Coronary artery (tissue), 2 donors: ENCODE data around the gene ATP2C1.
A peak's percentile ranks its signal among the peaks of the same experiment; 100 is the strongest.

ENCODE experiments used
- DNase-seq: peaks from one replicate; pipeline ENCODE4 v3.0.0-alpha.2; 2017; ENCODE audit warnings: low spot score
- H3K27ac ChIP-seq, 2 donors: fragments of 200-600 bp; sonication (generic); one replicate each; pipeline ENCODE4 v1.5.1; 2016 to 2019
- H3K4me3 ChIP-seq: fragments of 200-600 bp; sonication (generic); 2 replicates; pipeline ENCODE4 v1.5.1; 2016; ENCODE audit warnings: mild to moderate bottlenecking, moderate library complexity
- TF ChIP-seq, protein P1 (sequence below): fragments of 200-600 bp; sonication (generic); IDR thresholded peaks from one replicate; pipeline ENCODE4 v1.5.1; 2019; ENCODE audit warnings: antibody characterized with exemption

The ATP2C1 gene

DNA sequence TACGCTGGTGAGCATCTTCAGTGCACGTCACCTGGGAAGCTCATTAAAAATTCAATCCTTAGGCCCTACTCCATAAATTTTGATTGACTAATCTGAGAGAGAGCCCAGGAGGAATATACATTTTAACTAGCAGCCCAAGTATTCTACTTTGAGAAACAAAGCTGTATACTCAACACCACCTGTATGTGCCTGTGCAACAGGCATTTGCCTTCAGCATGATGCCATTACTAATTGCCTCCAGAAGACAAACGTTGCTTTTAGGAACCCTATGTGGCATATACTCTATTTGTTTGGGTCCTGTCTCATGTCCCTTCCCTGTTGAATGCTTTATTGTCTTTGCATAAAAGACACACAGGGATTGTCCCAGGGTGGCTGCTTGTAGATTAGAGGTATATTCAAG is 125.1 kb downstream of the ATP2C1 start:
- no peak overlapping the region for H3K4me3 ChIP-seq
- TF ChIP-seq, protein P1, sequence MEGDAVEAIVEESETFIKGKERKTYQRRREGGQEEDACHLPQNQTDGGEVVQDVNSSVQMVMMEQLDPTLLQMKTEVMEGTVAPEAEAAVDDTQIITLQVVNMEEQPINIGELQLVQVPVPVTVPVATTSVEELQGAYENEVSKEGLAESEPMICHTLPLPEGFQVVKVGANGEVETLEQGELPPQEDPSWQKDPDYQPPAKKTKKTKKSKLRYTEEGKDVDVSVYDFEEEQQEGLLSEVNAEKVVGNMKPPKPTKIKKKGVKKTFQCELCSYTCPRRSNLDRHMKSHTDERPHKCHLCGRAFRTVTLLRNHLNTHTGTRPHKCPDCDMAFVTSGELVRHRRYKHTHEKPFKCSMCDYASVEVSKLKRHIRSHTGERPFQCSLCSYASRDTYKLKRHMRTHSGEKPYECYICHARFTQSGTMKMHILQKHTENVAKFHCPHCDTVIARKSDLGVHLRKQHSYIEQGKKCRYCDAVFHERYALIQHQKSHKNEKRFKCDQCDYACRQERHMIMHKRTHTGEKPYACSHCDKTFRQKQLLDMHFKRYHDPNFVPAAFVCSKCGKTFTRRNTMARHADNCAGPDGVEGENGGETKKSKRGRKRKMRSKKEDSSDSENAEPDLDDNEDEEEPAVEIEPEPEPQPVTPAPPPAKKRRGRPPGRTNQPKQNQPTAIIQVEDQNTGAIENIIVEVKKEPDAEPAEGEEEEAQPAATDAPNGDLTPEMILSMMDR: no peak
- H3K27ac ChIP-seq: no peak overlapping the region

DNA sequence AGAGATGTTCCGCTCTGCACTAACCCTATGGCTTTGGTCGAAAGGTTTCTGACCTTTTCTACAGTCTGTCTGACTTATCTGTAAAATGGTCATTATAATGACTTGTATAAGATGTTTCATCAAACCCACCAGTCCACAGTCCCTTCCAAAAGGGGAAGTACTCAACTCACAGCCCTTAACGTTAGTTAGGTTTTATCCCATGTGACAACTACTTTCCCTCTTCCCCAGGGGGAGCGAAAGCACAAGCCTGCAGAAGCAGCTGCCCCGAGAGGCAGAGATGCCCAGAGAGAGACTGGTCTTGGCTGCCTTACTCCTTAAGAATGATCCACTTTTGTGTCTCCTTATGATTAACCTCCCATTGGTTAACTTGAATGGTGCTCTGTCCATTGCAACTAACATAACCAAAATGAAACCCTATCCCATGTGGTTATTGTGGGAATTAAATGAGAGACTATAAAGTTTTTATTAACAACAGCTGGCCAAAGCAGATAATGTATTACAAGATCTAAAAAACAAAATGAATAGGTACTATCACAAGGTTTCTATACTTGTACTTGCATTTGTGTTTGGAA is 126.3 kb downstream of the ATP2C1 start:
- H3K4me3 ChIP-seq: peak overlapping the region; percentile 32
- TF ChIP-seq, protein P1: no peak
- DNase-seq: no peak
- H3K27ac ChIP-seq: no peak overlapping the region

More for the DNA sequence above, 125.1 kb downstream of the ATP2C1 start:
- no peak for DNase-seq

DNA sequence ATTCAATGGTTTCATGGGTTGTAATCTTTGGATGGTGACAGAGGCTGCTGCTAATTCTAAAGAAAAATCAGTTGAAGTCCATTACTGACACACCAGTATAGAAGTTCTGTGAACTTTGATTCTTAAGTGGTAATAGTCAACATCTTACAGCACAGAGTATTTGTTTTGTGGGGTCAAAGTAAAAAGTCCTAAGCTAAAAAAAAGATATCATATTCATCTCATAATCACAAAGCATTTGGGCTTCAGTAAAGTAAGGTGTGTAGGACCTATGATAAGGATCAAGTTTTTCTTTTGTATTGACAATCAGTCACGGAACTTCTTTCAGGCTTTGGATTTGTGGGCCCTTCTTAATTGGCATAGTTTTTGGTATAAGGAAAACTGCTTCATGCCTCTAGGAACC is 131.7 kb downstream of the ATP2C1 start:
- DNase-seq: no peak
- peak overlapping the region; percentile 81 for H3K4me3 ChIP-seq
- TF ChIP-seq, protein P1: no peak
- no peak overlapping the region for H3K27ac ChIP-seq

DNA sequence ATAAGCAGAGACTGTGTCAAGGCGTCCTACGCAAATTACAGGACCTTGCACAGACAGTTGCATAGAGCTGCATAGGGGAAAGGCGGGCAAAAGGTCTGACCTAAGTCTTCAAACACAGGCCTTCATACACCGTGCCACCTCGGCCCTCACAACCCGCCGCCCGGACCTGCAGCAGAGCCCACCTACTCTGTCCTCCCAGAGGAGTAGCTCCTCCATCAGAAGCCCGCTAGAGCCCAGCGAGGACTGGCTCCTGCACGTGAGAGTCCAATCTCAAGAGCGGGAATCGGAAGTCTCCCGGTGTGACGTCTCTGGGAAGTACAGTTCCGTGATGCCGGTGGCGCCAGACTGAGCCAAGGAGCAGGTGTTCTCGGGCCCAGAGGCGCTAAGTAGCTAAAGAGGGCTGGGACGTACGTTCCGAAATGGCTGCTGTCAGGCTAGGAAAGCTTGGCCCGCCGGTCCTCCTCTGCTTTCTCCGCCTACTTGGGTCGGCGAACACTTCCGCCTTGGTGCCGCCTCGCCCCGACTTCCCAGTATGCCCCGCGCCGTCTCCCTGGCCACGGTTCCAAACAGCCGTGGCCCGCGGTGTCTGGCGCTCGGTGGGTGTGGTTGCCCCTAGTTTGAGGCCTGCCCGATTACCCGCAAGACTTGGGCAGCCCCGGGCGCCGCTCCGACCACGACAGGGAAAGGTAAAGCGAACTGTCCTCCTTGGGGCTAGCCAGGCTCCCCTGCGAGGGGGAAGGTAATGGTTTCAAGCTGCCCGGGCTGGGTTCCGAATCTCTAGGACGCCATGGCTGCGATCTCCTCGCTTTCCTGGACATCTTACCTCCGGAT is 132.7 kb downstream of the ATP2C1 start, which contains the start of the genes ASTE1 and NEK11:
ASTE1 (minus strand) TSS at position 505 of the 831 bp plus-strand sequence. CDS start 1,519 bp downstream, outside the sequence.
NEK11 (plus strand) TSS at position 557 of the 831 bp plus-strand sequence. CDS start 2,832 bp downstream, outside the sequence.
- peak within 1 kb of the TSS; percentile 80 to 85 for H3K27ac ChIP-seq
- peak; percentile 91 for DNase-seq

DNA sequence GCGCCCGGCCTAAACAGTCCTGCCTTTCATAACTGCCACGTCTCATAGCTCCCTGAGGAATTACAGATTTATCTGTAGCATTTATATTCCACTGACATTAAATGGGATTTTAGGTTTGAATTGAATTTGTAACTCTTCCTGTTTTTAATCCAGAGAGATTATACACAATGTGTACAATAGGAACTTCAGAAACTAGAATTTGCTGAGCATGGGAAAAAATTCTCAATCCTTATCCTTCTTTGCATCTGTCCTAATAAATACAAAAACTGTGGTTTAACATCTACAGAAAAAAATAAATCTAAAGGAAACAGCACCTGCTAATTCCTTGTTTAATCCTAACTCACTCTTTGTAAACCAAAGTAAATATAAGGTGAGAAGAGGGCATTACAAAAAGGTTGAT is 135.0 kb downstream of the ATP2C1 start:
- TF ChIP-seq, protein P1: no peak
- no peak for DNase-seq
- Histone ChIP-seq H3K4me3 (no peak overlapping the region), H3K27ac (no peak overlapping the region)

More for the DNA sequence above, 132.7 kb downstream of the ATP2C1 start, which contains the start of the genes ASTE1 and NEK11:
- TF ChIP-seq, protein P1: no peak
- H3K4me3 ChIP-seq: peak within 1 kb of the TSS; percentile 81

DNA sequence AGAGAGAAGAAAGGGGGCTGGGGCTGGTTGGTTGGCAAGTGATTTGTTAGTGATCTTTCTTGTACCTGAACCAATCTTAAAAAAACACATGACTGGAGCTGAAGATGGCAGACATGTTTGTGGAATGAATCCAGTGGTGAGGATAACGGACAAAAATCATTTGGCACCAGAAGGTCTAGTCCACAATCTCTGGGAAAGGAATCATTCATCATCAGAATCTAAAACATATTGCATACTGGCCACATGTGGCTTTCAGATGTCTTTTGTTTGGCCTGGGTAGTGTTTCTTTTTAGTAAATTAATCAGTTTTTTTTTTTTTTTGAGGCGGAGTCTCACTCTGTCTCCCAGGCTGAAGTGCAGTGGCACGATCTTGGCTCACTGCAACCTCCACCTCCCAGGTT is 137.8 kb downstream of the ATP2C1 start:
- no peak for DNase-seq
- TF ChIP-seq, protein P1: no peak
- Histone ChIP-seq H3K4me3 (no peak overlapping the region), H3K27ac (no peak overlapping the region)
